Smooth muscle cell (in vitro differentiated cells): ENCODE measurements around the gene TGOLN2. TPM values are rescaled to one million over a fixed set of nuclear protein-coding genes. Genes with fewer than 3 reads are reported as not detected.

Experiments
- DNase-seq: peaks from one replicate; lab custom pipeline; 2025; ENCODE audit not compliant: unreplicated experiment; lab: John Stamatoyannopoulos, UW
- H2AFZ ChIP-seq: fragments of 200-600 bp; sonication (generic); 2 replicates; pipeline ENCODE4 v1.6.0; 2016; ENCODE audit warnings: antibody characterized with exemption, low read depth, mild to moderate bottlenecking
- H3F3A ChIP-seq: fragments of 200-600 bp; sonication (generic); 2 replicates; pipeline ENCODE4 v1.6.0; 2017; ENCODE audit warnings: antibody characterized with exemption, low read depth
- H3K27ac ChIP-seq: fragments of 200-600 bp; sonication (generic); 2 replicates; pipeline ENCODE4 v1.5.1; 2016; ENCODE audit warnings: low read depth, mild to moderate bottlenecking
- H3K27me3 ChIP-seq: fragments of 200-600 bp; sonication (generic); 2 replicates; pipeline ENCODE4 v1.6.1; 2016; ENCODE audit warnings: low read depth, mild to moderate bottlenecking
- H3K36me3 ChIP-seq: fragments of 200-600 bp; sonication (generic); 2 replicates; pipeline ENCODE4 v1.5.1; 2016; ENCODE audit warnings: low read depth
- H3K4me1 ChIP-seq: fragments of 200-600 bp; sonication (generic); 2 replicates; pipeline ENCODE4 v1.5.1; 2016; ENCODE audit warnings: low read depth
- H3K4me2 ChIP-seq: fragments of 200-600 bp; sonication (generic); 2 replicates; pipeline ENCODE4 v1.6.0; 2016; ENCODE audit warnings: mild to moderate bottlenecking
- H3K4me3 ChIP-seq: fragments of 200-600 bp; sonication (generic); 2 replicates; pipeline ENCODE4 v1.5.1; 2016; ENCODE audit warnings: mild to moderate bottlenecking
- H3K79me2 ChIP-seq: fragments of 200-600 bp; sonication (generic); 2 replicates; pipeline ENCODE4 v1.6.0; 2016; ENCODE audit warnings: low read depth, mild to moderate bottlenecking
- H3K9ac ChIP-seq: fragments of 200-600 bp; sonication (generic); 2 replicates; pipeline ENCODE4 v1.6.0; 2016; ENCODE audit warnings: low read depth
- H3K9me3 ChIP-seq: fragments of 200-600 bp; sonication (generic); replicated peaks from 2 replicates; pipeline ENCODE4 v1.5.1; 2016; ENCODE audit warnings: low read depth
- H4K20me1 ChIP-seq: fragments of 200-600 bp; sonication (generic); 2 replicates; pipeline ENCODE4 v1.6.0; 2016; ENCODE audit warnings: low read depth
- WGBS: methylation state at CpG from one replicate; pipeline ENCODE4 v1.1.7; 2016; ENCODE audit warnings: low lambda C conversion rate; 5-methylcytosine and 5-hydroxymethylcytosine counted together
- polyA plus RNA-seq: library from polyadenylated mRNA; unstranded; fragments of >200 nt; fragmentation: Nextera tagmentation; extraction: Ambion mirVana; gene quantifications from 2 replicates; pipeline ENCODE4 v1.2.1, GENCODE V29; 2016
- total RNA-seq: library from RNA; depleted of rRNA; stranded (reverse); fragments of >200 nt; gene quantifications from 2 replicates; pipeline ENCODE4 v1.2.3, GENCODE V29; 2014
- TF ChIP-seq, protein P1 (sequence below): fragments of 200-600 bp; sonication (generic); IDR thresholded peaks from 2 replicates; pipeline ENCODE4 v1.5.1; 2017; ENCODE audit warnings: borderline replicate concordance, mild to moderate bottlenecking, antibody characterized with exemption; ENCODE audit not compliant: insufficient read depth, poor library complexity, severe bottlenecking

Gene TGOLN2
- total and polyA plus RNA-seq, 2 experiments from 2014 or later: 34.4 to 52.0 TPM

- no peak overlapping the region for H3K4me2 ChIP-seq
- no peak overlapping the region for H3K27ac ChIP-seq
- H2AFZ ChIP-seq: no peak overlapping the region
- H4K20me1 ChIP-seq: peaks cover 7% of the 10 kb centered on the region
- H3K27me3 ChIP-seq: no peaks in the 10 kb centered on the region
- no peak overlapping the region for H3K4me3 ChIP-seq
- TF ChIP-seq, protein P1, sequence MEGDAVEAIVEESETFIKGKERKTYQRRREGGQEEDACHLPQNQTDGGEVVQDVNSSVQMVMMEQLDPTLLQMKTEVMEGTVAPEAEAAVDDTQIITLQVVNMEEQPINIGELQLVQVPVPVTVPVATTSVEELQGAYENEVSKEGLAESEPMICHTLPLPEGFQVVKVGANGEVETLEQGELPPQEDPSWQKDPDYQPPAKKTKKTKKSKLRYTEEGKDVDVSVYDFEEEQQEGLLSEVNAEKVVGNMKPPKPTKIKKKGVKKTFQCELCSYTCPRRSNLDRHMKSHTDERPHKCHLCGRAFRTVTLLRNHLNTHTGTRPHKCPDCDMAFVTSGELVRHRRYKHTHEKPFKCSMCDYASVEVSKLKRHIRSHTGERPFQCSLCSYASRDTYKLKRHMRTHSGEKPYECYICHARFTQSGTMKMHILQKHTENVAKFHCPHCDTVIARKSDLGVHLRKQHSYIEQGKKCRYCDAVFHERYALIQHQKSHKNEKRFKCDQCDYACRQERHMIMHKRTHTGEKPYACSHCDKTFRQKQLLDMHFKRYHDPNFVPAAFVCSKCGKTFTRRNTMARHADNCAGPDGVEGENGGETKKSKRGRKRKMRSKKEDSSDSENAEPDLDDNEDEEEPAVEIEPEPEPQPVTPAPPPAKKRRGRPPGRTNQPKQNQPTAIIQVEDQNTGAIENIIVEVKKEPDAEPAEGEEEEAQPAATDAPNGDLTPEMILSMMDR: no peak
- no peaks in the 10 kb centered on the region for H3K9me3 ChIP-seq
- no peak overlapping the region for H3K9ac ChIP-seq
- H3K79me2 ChIP-seq: peaks cover 15% of the 10 kb centered on the region
- WGBS: 93% methylated on average over 3 of the region's 3 CpGs
- DNase-seq: no peak
- peaks cover 11% of the 10 kb centered on the region for H3K4me1 ChIP-seq
- no peaks in the 10 kb centered on the region for H3F3A ChIP-seq
- H3K36me3 ChIP-seq: peaks cover 6% of the 10 kb centered on the region
These were observed 29.9 kb upstream of the TGOLN2 start for GRCh38 chr2:85357736-85358135.

DNA sequence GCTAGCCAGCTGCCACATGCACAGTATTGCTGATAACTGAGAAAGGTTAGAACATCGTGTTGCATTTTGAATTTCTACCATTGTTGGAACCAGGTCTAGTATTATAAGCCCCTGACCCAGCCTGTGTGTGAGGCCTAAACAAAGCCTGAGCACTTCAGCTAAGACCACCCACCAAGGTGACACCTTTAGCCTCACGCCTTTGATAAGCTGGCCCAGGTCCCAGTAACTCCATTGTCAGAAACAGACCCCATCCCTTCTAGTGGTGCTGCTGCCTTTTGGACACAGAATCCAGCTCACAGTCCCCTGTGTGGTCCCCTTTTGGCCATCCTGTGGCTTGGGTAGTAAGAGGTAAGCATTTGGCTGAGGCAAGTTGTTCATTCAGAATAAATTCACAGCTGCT lies 28.4 kb upstream of the TGOLN2 start:
- TF ChIP-seq, protein P1: no peak
- Histone ChIP-seq H3F3A (no peaks in the 10 kb centered on the region), H3K9ac (no peak overlapping the region), H3K27ac (no peak overlapping the region), H2AFZ (no peak overlapping the region), H3K4me2 (no peak overlapping the region), H3K4me1 (peaks cover 11% of the 10 kb centered on the region), H3K79me2 (peaks cover 19% of the 10 kb centered on the region), H3K4me3 (no peak overlapping the region), H3K27me3 (no peaks in the 10 kb centered on the region), H3K9me3 (no peaks in the 10 kb centered on the region), H3K36me3 (no peaks in the 10 kb centered on the region), H4K20me1 (peaks cover 11% of the 10 kb centered on the region)
- WGBS: 95% methylated on average over 2 of the region's 2 CpGs
- DNase-seq: no peak

- no peak for DNase-seq
- 94% methylated on average over 3 of the region's 3 CpGs for WGBS
- H3F3A ChIP-seq: no peaks in the 10 kb centered on the region
- no peaks in the 10 kb centered on the region for H3K36me3 ChIP-seq
- peak overlapping the region; percentile 86 for H3K9ac ChIP-seq
- peaks cover 19% of the 10 kb centered on the region for H3K79me2 ChIP-seq
- peak overlapping the region; percentile 62 for H3K4me3 ChIP-seq
- peaks cover 11% of the 10 kb centered on the region for H3K4me1 ChIP-seq
- peaks cover 11% of the 10 kb centered on the region for H4K20me1 ChIP-seq
- H3K4me2 ChIP-seq: peak overlapping the region; percentile 92
- H2AFZ ChIP-seq: peak overlapping the region; percentile 87
- TF ChIP-seq, protein P1: no peak
- H3K9me3 ChIP-seq: no peaks in the 10 kb centered on the region
- no peaks in the 10 kb centered on the region for H3K27me3 ChIP-seq
- no peak overlapping the region for H3K27ac ChIP-seq
These were observed 27.7 kb upstream of the TGOLN2 start for GRCh38 chr2:85355521-85355920.

DNA sequence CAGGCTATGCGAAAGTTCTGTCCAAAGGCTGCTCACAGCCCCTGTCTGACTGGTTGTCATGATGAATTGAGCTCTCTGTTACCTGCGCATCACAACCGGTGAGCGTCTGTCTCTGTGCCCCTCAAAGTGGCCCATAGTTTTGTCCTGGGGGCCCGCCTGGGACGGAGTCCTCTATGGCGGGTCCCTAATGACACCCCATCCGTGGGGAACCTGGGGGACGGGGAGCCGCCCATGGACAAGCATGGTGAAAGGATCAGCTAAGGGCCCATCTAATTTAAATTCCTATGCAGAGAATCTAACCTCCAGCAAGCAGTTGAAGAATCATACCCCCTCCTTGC lies 27.3 kb upstream of the TGOLN2 start:
- Histone ChIP-seq H3K79me2 (peaks cover 19% of the 10 kb centered on the region), H3K4me2 (peak overlapping the region; percentile 92), H3F3A (no peaks in the 10 kb centered on the region), H3K9me3 (no peaks in the 10 kb centered on the region), H3K36me3 (no peaks in the 10 kb centered on the region), H3K27ac (peak overlapping the region; percentile 36), H3K9ac (peak overlapping the region; percentile 86), H3K4me1 (peaks cover 11% of the 10 kb centered on the region), H3K27me3 (no peaks in the 10 kb centered on the region), H3K4me3 (peak overlapping the region; percentile 62), H2AFZ (peak overlapping the region; percentile 87), H4K20me1 (peaks cover 11% of the 10 kb centered on the region)
- TF ChIP-seq, protein P1: no peak
- WGBS: 17% methylated on average over 10 of the region's 10 CpGs
- no peak for DNase-seq
